Gastrocnemius medialis (tissue), 4 donors: ENCODE results near the gene ITGB3.

Experiments used
- POLR2A ChIP-seq, 2 donors: fragments of 450-650 bp; IDR thresholded peaks; one replicate each; pipeline ENCODE4 v1.6.1; 2017; ENCODE audit warnings: antibody characterized with exemption in 2 of 2, mild to moderate bottlenecking in 2 of 2, moderate library complexity in 2 of 2
- TF ChIP-seq, protein P1 (sequence below), 5 experiments: fragments of 450-650 bp in 3 of 5; fragments of 200-600 bp in 2 of 5; sonication (generic) in 2 of 5; IDR thresholded peaks in 4 of 5; conservative IDR thresholded peaks in 1 of 5; 1 replicate in 4 of 5; 2 replicates in 1 of 5; pipeline ENCODE4 v1.5.1; 2016 to 2019; ENCODE audit warnings: antibody characterized with exemption in 5 of 5, mild to moderate bottlenecking in 3 of 5, moderate library complexity in 3 of 5

DNA sequence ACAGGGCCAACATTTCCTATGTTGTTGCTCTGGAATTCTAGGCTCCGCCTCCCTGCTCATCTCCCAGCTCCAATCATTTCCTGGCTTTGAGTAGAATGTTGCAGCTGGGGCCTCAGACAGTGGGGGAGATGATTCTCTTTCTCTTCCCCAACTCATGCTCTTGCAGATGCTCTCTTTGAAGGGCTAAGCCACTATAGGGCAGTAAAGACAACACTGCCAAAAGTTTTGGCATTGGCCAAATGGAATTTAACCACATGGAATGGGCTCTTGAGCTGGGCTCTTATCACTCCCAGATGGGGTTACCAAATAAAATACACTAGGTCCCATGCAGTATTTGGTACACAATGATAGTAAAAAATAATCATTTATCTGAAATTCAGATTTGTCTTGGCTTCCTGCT is 50.6 kb downstream of the ITGB3 start:
- TF ChIP-seq, protein P1, sequence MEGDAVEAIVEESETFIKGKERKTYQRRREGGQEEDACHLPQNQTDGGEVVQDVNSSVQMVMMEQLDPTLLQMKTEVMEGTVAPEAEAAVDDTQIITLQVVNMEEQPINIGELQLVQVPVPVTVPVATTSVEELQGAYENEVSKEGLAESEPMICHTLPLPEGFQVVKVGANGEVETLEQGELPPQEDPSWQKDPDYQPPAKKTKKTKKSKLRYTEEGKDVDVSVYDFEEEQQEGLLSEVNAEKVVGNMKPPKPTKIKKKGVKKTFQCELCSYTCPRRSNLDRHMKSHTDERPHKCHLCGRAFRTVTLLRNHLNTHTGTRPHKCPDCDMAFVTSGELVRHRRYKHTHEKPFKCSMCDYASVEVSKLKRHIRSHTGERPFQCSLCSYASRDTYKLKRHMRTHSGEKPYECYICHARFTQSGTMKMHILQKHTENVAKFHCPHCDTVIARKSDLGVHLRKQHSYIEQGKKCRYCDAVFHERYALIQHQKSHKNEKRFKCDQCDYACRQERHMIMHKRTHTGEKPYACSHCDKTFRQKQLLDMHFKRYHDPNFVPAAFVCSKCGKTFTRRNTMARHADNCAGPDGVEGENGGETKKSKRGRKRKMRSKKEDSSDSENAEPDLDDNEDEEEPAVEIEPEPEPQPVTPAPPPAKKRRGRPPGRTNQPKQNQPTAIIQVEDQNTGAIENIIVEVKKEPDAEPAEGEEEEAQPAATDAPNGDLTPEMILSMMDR (IDR thresholded peaks at IDR 0.05 in 4 of 5, conservative IDR thresholded peaks at IDR 0.05 in 1 of 5), result no peak
- no peak for TF ChIP-seq POLR2A (IDR thresholded peaks at IDR 0.05)
